Neuron (in vitro differentiated cells): ENCODE measurements around the gene KCNH8.

Experiments used
- H2AFZ ChIP-seq: one replicate; pipeline ENCODE4 v1.6.1; 2013; ENCODE audit warnings: low read depth, mild to moderate bottlenecking, inconsistent platforms, low read length, moderate library complexity
- H3K27me3 ChIP-seq: one replicate; pipeline ENCODE4 v1.6.1; 2013; ENCODE audit warnings: low read length; ENCODE audit not compliant: insufficient read depth
- H3K36me3 ChIP-seq: one replicate; pipeline ENCODE4 v1.6.1; 2013; ENCODE audit warnings: low read length; ENCODE audit not compliant: insufficient read depth
- H3K4me1 ChIP-seq: one replicate; pipeline ENCODE4 v1.6.1; 2013; ENCODE audit warnings: low read length; ENCODE audit not compliant: insufficient read depth
- H3K4me3 ChIP-seq: 2 replicates; pipeline ENCODE4 v1.5.1; 2013; ENCODE audit warnings: mild to moderate bottlenecking, low read length, moderate library complexity
- H3K9me3 ChIP-seq: one replicate; pipeline ENCODE4 v1.6.1; 2013; ENCODE audit warnings: low read length

KCNH8 gene

GRCh38 chr3:19559724-19560442 is 411.6 kb downstream of the KCNH8 start:
- Histone ChIP-seq H3K27me3 (no peaks in the 10 kb centered on the region), H3K4me1 (no peaks in the 10 kb centered on the region), H3K9me3 (no peaks in the 10 kb centered on the region), H2AFZ (no peak overlapping the region), H3K36me3 (no peaks in the 10 kb centered on the region), H3K4me3 (no peak overlapping the region)

GRCh38 chr3:19573644-19574043 is 425.3 kb downstream of the KCNH8 start:
- no peaks in the 10 kb centered on the region for H3K4me1 ChIP-seq
- no peak overlapping the region for H2AFZ ChIP-seq
- H3K4me3 ChIP-seq, result no peak overlapping the region
- H3K27me3 ChIP-seq, result no peaks in the 10 kb centered on the region
- H3K9me3 ChIP-seq, result no peaks in the 10 kb centered on the region
- no peaks in the 10 kb centered on the region for H3K36me3 ChIP-seq

GRCh38 chr3:19574268-19574667 is 426.0 kb downstream of the KCNH8 start:
- H3K36me3 ChIP-seq, result no peaks in the 10 kb centered on the region
- no peaks in the 10 kb centered on the region for H3K27me3 ChIP-seq
- H3K4me3 ChIP-seq, result no peak overlapping the region
- H3K9me3 ChIP-seq, result no peaks in the 10 kb centered on the region
- no peaks in the 10 kb centered on the region for H3K4me1 ChIP-seq
- H2AFZ ChIP-seq, result no peak overlapping the region

GRCh38 chr3:19576343-19576742 is 428.0 kb downstream of the KCNH8 start:
- Histone ChIP-seq H3K4me3 (no peak overlapping the region), H3K4me1 (no peaks in the 10 kb centered on the region), H3K36me3 (no peaks in the 10 kb centered on the region), H3K9me3 (no peaks in the 10 kb centered on the region), H2AFZ (no peak overlapping the region), H3K27me3 (no peaks in the 10 kb centered on the region)
